ENCODE data around the gene CNPY3.
"Not testable (repeated sequence)": the region's sequence is repeated elsewhere in the genome, so short reads cannot be mapped to it uniquely, and the experiment has no call there.

DNA sequence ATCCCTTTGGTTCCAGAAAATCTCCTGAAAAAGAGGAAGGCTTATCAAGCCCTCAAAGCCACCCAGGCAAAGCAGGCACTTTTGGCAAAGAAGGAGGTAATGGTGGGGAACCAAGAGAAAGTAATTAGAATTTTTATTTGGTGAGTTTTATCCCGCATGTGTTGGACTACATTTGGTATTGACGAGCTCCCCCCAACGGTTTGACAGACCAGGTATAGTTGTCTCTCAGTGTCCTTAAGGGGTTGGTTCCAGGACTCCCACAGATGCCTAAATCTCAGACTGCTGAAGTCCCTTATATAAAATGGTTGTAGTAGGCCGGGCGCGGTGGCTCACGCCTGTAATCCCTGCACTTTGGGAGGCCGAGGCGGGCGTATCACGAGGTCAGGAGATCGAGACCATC lies 48.4 kb upstream of the CNPY3 start:
- TF ChIP-seq, protein P1, sequence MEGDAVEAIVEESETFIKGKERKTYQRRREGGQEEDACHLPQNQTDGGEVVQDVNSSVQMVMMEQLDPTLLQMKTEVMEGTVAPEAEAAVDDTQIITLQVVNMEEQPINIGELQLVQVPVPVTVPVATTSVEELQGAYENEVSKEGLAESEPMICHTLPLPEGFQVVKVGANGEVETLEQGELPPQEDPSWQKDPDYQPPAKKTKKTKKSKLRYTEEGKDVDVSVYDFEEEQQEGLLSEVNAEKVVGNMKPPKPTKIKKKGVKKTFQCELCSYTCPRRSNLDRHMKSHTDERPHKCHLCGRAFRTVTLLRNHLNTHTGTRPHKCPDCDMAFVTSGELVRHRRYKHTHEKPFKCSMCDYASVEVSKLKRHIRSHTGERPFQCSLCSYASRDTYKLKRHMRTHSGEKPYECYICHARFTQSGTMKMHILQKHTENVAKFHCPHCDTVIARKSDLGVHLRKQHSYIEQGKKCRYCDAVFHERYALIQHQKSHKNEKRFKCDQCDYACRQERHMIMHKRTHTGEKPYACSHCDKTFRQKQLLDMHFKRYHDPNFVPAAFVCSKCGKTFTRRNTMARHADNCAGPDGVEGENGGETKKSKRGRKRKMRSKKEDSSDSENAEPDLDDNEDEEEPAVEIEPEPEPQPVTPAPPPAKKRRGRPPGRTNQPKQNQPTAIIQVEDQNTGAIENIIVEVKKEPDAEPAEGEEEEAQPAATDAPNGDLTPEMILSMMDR (conservative IDR thresholded peaks at IDR 0.05 in 1 of 2, IDR thresholded peaks at IDR 0.05 in 1 of 2; ENCODE audit: low read depth in 1 of 2, low read length in 2 of 2): not testable (repeated sequence)
- not testable (repeated sequence) for TF ChIP-seq EZH2 (IDR thresholded peaks at IDR 0.05; ENCODE audit: low read length, missing control alignments)

Data from fibroblast of lung (primary cell).